Measurements from ENCODE around the gene TMEM176B.

- TF ChIP-seq CTCF (IDR thresholded peaks at IDR 0.05) = no peak
- TF ChIP-seq POLR2A (IDR thresholded peaks at IDR 0.05) = no peak
- no peak for TF ChIP-seq EP300 (IDR thresholded peaks at IDR 0.05; ENCODE audit: low read depth)
These were observed 53.2 kb downstream of the TMEM176B start for GRCh38 chr7:150746921-150747320.

All from transverse colon (tissue), 3 donors.